Stomach (tissue), 9 donors: ENCODE measurements around the gene EXOC1L. TPM values are rescaled to one million over a fixed set of nuclear protein-coding genes. Genes with fewer than 3 reads are reported as not detected.

Source experiments
- DNase-seq, 2 donors: peaks; one replicate each; pipeline versions ENCODE4 v3.0.0 to v3.0.0-alpha.2; 2013 to 2019
- H3K27ac ChIP-seq, 5 donors: fragments of 200-600 bp in 4 of 5; sonication (generic) in 4 of 5; one replicate each; pipeline ENCODE4 v1.5.1; 2013 to 2019; ENCODE audit warnings: mild to moderate bottlenecking in 1 of 5, moderate library complexity in 1 of 5
- H3K27me3 ChIP-seq, 3 donors: fragments of 200-600 bp; sonication (generic); one replicate each; pipeline ENCODE4 v1.5.1; 2017 to 2019; ENCODE audit warnings: mixed run types in 1 of 3
- H3K36me3 ChIP-seq, 4 donors: fragments of 200-600 bp; sonication (generic); 1 replicate in 3 of 4; 2 replicates in 1 of 4; pipeline ENCODE4 v1.5.1; 2016 to 2019
- H3K4me1 ChIP-seq, 4 donors: fragments of 200-600 bp; sonication (generic); one replicate each; pipeline ENCODE4 v1.5.1; 2016 to 2019
- H3K4me3 ChIP-seq, 4 donors: fragments of 200-600 bp; sonication (generic) in 3 of 4; one replicate each; pipeline ENCODE4 v1.5.1; 2016 to 2019; ENCODE audit warnings: mild to moderate bottlenecking in 1 of 4
- H3K9me3 ChIP-seq, 4 donors: fragments of 200-600 bp; sonication (generic); one replicate each; pipeline ENCODE4 v1.5.1; 2016 to 2019
- EP300 ChIP-seq: sonication (generic); formaldehyde crosslinking; IDR thresholded peaks from one replicate; pipeline ENCODE4 v1.6.1; 2017; ENCODE audit warnings: antibody characterized with exemption
- POLR2A ChIP-seq, 4 donors: fragments of 450-650 bp; IDR thresholded peaks; one replicate each; pipeline ENCODE4 v1.6.1; 2016; ENCODE audit warnings: antibody characterized with exemption in 4 of 4, control low read depth in 2 of 4, mild to moderate bottlenecking in 1 of 4, moderate library complexity in 1 of 4
- POLR2AphosphoS5 ChIP-seq, 3 donors: sonication (generic); formaldehyde crosslinking; IDR thresholded peaks; one replicate each; pipeline ENCODE4 v1.6.1; 2016; ENCODE audit warnings: antibody characterized with exemption in 3 of 3
- WGBS, 5 donors: extraction: QIAGEN DNeasy Blood & Tissue Kit in 3 of 5; methylation state at CpG; one replicate each; pipeline versions ENCODE4 v1.1.5 to v1.1.7; 2013 to 2018; 5-methylcytosine and 5-hydroxymethylcytosine counted together
- intact Hi-C: fragments of 100-400 bp; cut with DNase I; formaldehyde crosslinking; loops from one replicate; pipeline ENCODE4 v1.15.1; 2023; ENCODE audit warnings: low total_unique reads
- polyA plus RNA-seq, 3 donors: library from polyadenylated mRNA; stranded (reverse); fragments of 200-250 nt; gene quantifications; one replicate each; pipeline ENCODE4 v1.2.3, GENCODE V29; 2013
- total RNA-seq, 5 donors: library from RNA; depleted of rRNA; stranded (reverse); fragments of >200 nt; gene quantifications; one replicate each; pipeline versions ENCODE4 v1.1.0 to v1.2.3, GENCODE V29; 2014 to 2016
- TF ChIP-seq, protein P1 (sequence below), 7 experiments: fragments of 450-650 bp in 4 of 7; fragments of 200-600 bp in 3 of 7; sonication (generic) in 3 of 7; IDR thresholded peaks; one replicate each; pipeline ENCODE4 v1.5.1; 2016 to 2019; ENCODE audit warnings: antibody characterized with exemption in 7 of 7, control low read depth in 2 of 7, mild to moderate bottlenecking in 1 of 7
- donor health status: healthy with polysubstance abuse.
- donor health status: Bipolar disorder and iron deficiency.
- donor health status: healthy.

The EXOC1L gene
- total and polyA plus RNA-seq, 8 donors = 2.0 TPM; not detected in 7

DNA sequence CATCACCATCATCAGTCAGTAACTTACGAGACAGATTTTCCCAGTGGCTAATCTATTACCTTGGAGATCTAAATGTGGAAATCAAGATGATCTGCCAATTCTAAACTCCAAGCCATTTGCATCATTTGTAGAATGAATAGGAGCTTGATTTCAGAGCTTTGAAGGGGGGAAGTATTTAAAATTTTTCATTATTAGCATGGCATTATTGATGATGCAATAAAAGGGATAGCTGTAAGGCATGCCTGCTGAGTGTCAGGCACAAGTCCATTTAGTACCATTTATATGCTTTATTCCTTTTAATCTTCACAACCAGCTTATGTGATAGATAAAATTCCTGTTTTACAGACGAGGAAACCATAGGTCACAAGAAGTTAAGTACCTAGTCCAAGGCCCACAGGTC lies 5.3 kb downstream of the EXOC1L start:
- Histone ChIP-seq H3K36me3 (no peaks in the 10 kb centered on the region), H3K4me1 (peaks cover 0 to 1% (median 0%) of the 10 kb centered on the region in 4 donors), H3K27me3 (peaks cover 0 to 2% (median 0%) of the 10 kb centered on the region in 3 donors), H3K27ac (no peak overlapping the region), H3K4me3 (no peak overlapping the region), H3K9me3 (no peaks in the 10 kb centered on the region)
- WGBS, 5 donors = 42 to 61% (median 52%) methylated on average over 2 of the region's 2 CpGs
- no peak for TF ChIP-seq POLR2AphosphoS5 (IDR thresholded peaks at IDR 0.05)
- TF ChIP-seq, protein P1, sequence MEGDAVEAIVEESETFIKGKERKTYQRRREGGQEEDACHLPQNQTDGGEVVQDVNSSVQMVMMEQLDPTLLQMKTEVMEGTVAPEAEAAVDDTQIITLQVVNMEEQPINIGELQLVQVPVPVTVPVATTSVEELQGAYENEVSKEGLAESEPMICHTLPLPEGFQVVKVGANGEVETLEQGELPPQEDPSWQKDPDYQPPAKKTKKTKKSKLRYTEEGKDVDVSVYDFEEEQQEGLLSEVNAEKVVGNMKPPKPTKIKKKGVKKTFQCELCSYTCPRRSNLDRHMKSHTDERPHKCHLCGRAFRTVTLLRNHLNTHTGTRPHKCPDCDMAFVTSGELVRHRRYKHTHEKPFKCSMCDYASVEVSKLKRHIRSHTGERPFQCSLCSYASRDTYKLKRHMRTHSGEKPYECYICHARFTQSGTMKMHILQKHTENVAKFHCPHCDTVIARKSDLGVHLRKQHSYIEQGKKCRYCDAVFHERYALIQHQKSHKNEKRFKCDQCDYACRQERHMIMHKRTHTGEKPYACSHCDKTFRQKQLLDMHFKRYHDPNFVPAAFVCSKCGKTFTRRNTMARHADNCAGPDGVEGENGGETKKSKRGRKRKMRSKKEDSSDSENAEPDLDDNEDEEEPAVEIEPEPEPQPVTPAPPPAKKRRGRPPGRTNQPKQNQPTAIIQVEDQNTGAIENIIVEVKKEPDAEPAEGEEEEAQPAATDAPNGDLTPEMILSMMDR (IDR thresholded peaks at IDR 0.05) = no peak
- DNase-seq = no peak
- intact Hi-C loops = no loop called here

DNA sequence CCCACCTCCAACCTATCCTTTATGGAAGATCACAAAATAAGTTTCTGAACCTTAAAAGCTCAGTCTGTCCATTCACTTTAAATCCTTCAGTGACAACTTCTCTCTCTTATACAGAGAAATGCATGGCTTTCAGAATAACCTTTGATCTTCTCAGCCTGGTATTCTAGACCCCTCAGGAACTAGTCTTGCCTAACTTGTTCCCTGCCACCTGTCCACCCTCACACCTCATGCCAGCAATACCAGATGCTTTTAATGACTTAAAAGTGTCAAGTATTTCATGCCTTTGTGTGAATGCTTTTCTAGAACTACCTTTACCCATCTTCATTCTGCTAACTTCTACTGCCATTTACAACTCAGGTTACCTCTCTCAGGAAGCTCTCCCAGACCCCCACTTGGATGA lies 7.4 kb downstream of the EXOC1L start:
- Histone ChIP-seq H3K9me3 (no peaks in the 10 kb centered on the region), H3K4me3 (no peak overlapping the region), H3K36me3 (no peaks in the 10 kb centered on the region), H3K4me1 (no peaks in the 10 kb centered on the region), H3K27me3 (no peaks in the 10 kb centered on the region), H3K27ac (no peak overlapping the region)
- DNase-seq = no peak
- intact Hi-C loops = no loop called here
- TF ChIP-seq EP300 (no peak), POLR2A (IDR thresholded peaks at IDR 0.05) (no peak), POLR2AphosphoS5 (IDR thresholded peaks at IDR 0.05) (no peak)
- TF ChIP-seq, protein P1 (IDR thresholded peaks at IDR 0.05) = no peak

DNA sequence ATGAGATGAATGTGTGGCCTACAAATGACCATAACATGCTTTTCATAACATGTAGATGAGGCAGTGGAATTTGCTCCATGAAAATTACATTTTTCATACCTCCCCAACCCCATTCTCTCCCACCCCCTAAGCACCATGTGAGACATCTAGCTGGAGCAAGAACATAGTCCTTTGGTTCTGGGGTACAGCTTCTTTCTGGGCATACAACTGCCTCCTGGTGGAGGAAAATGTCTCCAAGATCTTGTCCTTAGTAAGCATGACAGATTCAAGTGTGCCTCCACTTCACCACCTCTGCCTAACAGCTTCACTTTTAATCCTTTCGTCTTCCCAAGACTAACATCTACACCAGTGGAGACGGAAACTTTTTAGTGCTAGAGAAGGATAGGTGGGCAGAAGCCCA lies 8.0 kb downstream of the EXOC1L start:
- 58 to 75% (median 68%) methylated on average over 2 of the region's 2 CpGs for WGBS, 5 donors
- H3K27ac ChIP-seq = no peak overlapping the region
- TF ChIP-seq POLR2AphosphoS5 (IDR thresholded peaks at IDR 0.05) = no peak
- TF ChIP-seq POLR2A (IDR thresholded peaks at IDR 0.05) = no peak
- TF ChIP-seq EP300 = no peak
- TF ChIP-seq, protein P1 (IDR thresholded peaks at IDR 0.05) = no peak
- no peaks in the 10 kb centered on the region for H3K4me1 ChIP-seq
- no peak overlapping the region for H3K4me3 ChIP-seq
- intact Hi-C loops = no loop called here
- no peaks in the 10 kb centered on the region for H3K9me3 ChIP-seq
- H3K27me3 ChIP-seq = no peaks in the 10 kb centered on the region
- no peak for DNase-seq
- no peaks in the 10 kb centered on the region for H3K36me3 ChIP-seq

DNA sequence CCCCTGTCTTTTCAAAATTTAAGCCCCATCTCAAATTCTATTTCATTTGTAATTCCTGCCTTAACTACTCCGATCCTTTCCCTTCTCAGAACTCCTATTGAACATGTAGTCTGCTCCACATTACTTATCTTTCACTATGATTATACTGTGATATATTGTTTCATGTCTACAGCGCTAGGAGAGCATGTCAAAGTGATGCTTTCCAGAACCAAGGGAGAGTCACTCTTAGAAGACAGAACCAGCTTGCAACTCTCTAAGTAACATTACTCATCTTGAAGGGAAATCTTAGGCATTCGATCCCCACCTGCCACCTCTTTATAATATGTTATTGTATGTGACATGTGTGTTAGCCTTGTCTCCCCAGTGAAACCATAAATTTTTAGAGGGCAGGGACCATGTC lies 10.5 kb downstream of the EXOC1L start:
- H3K4me1 ChIP-seq = no peaks in the 10 kb centered on the region
- intact Hi-C loops = no loop called here
- no peak overlapping the region for H3K4me3 ChIP-seq
- WGBS, 5 donors = 71 to 87% (median 80%) methylated on average over 3 of the region's 3 CpGs
- no peaks in the 10 kb centered on the region for H3K36me3 ChIP-seq
- peaks cover 0 to 3% (median 0%) of the 10 kb centered on the region in 3 donors for H3K27me3 ChIP-seq
- TF ChIP-seq EP300 = no peak
- TF ChIP-seq, protein P1 (IDR thresholded peaks at IDR 0.05) = no peak
- no peak for TF ChIP-seq POLR2A (IDR thresholded peaks at IDR 0.05)
- TF ChIP-seq POLR2AphosphoS5 (IDR thresholded peaks at IDR 0.05) = no peak
- H3K9me3 ChIP-seq = no peaks in the 10 kb centered on the region
- H3K27ac ChIP-seq = no peak overlapping the region
- no peak for DNase-seq
